HG03460 (cell line): ENCODE measurements around the gene CEMP1.
A peak's percentile ranks its signal among the peaks of the same experiment; 100 is the strongest.

Experiments used
- ATAC-seq: cut with Tn5 transposase; IDR thresholded peaks from one replicate; pipeline ENCODE4 v1.9.1; 2021; ENCODE audit not compliant: unreplicated experiment

CEMP1 gene

DNA sequence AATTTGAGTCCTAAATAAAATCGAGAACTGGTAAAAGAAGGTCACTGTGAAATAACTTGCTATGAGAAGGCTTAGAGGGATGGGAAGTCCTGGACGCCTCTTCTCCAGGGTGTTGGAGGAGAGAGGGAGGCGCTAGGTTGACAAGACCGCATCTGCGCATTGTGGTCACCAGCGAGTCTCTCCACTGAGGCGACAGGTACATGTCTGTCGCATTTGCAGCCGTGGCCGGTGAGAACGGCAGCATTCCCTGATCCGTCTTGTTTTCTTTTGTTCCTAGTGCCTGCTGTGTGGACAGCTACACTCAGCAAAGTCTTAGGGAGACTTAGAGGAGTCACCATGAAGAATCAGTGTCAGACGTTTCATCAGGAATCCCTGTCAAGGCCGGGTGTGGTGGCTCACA, 25.5 kb downstream of the CEMP1 start:
- no peak for ATAC-seq

DNA sequence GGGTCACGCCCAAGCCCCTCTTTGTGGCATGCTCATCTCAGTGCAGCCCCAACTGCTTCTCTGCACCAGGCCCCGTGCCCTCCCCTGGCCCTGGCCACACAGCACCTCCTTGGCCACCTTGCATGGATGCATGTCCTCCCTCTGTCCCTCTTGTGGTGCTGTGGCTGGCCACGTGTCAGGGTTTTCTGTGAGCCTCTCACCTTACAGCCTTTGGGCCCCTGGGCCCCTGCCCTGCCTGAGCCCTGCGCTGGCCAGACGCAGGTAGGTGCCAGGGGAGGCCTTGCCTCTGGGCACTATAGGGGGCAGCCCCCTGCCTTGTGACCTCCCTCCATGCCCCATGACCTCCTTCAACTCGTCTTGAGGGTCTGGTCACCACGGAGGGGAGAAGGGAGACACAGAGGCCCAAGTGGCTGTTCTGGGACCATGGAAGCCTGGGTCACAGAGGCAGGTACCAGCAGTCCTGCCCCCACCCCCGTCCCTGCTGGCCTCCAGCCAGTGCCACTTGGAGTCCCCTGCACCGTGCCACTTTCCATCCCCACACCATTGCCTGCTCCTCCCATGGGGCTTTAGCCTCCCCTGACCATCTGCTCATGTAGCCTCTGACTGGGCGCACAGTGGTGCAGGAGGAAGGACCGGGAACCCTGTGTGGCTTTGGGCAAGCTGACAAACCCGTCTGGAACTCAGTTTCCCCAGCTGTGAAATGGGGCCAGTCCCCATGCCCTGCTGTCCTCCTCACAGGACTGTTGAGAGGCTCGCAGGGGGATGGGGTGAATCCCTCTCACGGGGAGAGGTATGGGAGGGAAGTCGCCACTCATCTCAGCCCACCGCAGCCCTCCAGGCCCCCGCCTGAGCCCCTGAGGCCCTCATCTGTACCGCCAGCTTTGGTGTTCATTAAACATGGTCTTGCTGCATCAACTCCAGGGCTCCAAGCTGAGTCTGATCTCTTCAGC, 29.0 kb downstream of the CEMP1 start:
- no peak for ATAC-seq

DNA sequence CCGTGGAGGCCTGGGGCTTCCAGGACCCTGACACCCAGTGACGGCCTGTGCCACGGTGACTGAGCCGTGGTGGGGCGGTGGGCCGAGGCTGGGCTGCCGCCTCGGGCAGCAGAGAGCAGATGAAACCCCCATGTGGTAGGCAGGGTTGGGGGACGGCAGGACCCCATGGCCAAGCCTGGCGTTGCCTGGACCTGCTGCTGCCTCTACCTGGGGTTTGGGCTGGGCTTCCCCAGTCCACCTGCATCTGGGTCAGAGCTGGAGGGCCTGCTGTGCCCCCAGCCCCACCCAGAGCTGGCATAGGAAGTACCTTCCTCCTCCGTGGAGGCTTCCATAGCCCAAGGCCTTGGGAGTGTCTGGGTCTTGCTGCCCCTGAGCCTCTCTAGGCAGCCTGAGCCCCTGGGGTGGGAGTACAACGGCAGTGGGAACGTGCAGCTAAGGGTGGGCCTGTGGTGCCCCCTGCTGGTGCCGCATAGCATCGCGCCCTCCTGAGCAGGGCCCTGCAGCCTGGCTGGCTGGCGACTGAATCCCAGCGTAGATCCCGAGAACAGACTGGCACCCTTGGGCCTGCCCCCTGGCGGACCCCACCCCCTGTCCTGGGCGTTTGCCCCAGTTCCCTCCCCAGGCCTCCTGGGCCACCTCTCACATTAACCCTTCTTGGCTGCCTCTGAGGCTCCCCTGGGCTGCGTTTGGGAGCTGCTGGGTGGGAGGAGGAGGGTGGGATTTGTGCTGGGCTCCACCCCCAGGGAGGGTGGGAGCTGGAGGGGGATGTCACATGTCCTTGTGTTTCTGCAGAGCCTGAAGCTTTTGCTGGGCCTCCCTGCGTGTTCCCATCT, 30.1 kb downstream of the CEMP1 start:
- ATAC-seq = peak; percentile 64

GRCh38 chr16:2500430-2500917, 30.7 kb downstream of the CEMP1 start:
- ATAC-seq = no peak

DNA sequence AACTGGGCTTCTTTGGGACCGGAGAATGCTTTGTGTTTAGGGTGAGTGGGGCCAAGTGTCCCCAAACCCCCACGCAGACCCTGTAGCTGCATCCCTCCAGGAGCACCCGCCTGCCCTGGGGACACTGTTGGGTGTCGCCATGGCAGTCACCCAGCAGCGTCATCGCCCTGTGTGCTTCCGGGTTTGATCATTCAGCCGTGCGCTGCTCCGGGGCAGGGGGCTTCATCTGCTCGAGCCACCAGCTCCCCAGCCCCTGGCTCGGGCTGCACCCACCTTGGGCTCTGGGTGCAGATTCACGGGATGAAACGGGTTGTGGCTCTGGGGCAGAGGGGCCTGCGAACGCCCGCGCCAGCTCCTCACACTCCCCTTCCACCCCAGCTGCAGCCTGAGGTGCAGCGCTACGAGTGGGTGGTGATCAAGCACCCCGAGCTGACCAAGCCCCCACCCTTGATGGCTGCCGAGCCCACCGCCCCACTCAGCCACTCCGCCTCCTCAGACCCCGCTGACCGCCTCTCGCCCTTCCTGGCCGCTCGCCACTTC, 31.2 kb downstream of the CEMP1 start:
- no peak for ATAC-seq

DNA sequence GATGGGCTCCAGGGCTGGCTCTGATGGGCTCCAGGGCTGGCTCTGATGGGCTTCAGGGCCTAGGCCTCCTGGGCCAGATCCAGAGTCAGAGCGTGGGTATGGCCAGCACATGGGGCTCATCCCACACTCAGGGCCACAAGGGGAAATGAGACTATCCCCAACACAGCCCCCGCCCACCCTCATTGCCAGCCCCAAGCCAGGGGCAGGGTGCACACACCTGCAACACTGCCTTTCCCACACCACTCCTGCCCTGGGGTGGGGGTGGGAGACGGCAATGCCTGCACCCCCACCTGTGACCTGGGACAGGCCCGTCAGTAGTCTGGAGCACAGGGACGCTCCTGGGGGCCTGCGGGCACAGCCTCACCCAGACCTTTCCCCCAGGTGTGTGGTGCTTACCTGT, 31.8 kb downstream of the CEMP1 start:
- ATAC-seq = no peak

DNA sequence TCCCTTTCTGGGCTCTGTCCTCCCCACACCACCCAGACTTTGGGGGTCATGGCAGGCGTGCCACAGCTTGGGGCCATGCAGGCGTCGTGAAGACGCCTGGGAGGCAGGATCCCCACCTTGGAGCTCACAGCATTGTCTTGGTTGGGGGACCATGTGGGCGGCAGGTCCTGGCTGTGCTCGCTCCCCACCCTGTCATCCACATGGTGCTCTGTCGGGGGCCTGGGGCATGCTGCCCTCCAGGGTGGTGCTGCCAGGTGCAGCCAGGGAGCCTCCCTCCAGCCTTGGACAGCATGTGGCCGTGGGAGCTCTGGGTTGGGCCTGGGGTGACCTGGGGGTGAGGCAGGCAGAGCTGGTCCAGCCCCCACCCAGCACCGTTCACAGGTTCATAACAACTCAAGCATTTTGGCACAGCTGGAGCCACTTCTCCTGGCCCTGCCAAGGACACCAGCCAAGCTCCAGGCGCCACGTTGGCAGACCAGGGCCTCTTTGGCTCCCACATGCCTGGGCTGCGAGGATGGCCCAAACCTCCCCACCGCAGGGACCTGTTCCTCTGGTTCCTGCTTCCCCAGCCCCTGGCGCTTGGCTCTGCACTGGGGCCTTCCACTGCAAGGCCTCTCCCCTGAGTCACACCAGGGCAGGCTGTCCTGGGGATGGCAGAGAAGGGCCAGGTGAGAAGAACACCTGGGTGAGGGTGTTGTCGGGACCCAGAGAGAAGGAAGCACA, 32.5 kb downstream of the CEMP1 start:
- ATAC-seq = no peak

DNA sequence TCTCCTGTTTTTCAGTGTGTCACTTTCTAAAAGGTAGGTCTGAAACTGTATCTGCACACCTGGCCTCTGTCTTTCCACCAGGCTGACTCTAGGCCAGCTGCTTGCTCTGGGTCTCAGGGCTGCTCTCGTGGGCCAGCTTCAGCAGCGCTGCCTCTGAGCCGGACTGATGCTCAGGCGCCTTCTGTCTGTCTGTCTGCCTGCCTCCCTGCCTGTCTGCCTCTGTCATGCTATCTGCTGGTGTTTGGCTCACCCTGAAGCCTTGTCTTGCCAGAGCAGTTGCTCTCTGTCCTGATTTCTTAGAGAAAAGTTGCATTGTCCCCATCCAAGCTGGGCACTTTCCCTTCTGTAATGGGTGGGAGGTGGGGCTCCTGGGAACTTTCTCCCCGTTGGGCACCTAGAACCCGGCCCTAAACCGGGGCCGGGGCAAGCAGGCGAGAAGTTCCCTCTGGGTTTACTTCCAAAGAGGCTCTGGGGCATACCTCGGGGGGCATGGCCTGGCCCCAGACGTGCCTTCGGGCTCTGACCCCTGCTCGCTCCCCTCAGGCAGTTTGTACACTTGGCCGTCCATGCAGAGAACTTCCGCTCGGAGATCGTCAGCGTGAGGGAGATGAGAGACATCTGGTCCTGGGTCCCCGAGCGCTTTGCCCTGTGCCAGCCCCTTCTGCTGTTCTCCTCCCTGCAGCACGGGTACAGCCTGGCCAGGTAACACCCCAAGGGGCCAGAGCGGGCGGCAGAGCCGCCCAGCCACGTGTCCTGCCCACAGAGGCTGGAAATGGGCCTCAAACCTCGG, 33.3 kb downstream of the CEMP1 start:
- no peak for ATAC-seq

- ATAC-seq = no peak
These were observed 34.0 kb downstream of the CEMP1 start for GRCh38 chr16:2497116-2497630.

GRCh38 chr16:2496223-2497115, 34.7 kb downstream of the CEMP1 start:
- no peak for ATAC-seq

- ATAC-seq = no peak
These were observed 36.2 kb downstream of the CEMP1 start for GRCh38 chr16:2495041-2495440.

- no peak for ATAC-seq
These were observed 36.6 kb downstream of the CEMP1 start for GRCh38 chr16:2494616-2495015.

DNA sequence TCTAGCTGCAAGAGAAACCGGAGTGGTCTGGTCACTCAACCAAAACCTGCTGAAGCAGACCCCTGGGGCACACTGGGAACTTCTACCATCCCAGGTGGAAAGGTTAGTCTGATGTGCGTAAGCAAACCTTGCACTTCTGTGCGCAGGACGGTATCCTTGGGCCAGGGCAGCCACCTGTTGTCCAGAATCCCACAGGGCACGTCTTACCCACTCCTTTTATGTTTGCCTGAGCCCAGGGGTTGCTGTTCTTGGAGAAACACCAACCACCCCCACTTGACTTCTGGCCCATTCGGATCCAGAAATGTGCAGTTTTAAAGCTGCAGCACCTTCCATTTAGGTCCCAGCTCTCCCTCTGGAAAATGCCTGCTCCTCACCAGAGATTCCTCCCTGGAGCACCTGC, 37.6 kb downstream of the CEMP1 start:
- ATAC-seq = no peak

DNA sequence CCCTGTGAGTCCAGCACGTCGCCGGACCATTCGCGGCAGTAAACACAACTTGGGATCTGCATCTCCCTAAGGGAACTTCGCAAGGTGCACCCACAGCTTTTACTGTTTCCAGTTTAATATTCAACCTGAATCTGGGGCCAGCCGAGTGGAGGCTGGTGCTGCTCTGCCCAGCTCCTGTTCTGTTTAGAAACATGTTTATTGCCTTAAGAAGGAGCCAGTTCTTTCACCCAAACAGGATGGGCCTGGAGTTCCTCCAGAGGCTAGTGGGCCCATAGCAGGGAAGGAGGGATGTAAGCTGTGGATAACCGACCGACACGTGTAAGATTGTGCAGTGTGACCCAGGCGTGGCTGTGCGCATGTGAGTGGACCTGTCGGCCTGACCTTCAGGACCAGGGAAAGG, 38.9 kb downstream of the CEMP1 start:
- no peak for ATAC-seq

GRCh38 chr16:2490190-2491105, 40.8 kb downstream of the CEMP1 start:
- no peak for ATAC-seq

GRCh38 chr16:2489581-2489980, 41.6 kb downstream of the CEMP1 start:
- no peak for ATAC-seq

- ATAC-seq = no peak
These were observed 43.2 kb downstream of the CEMP1 start for GRCh38 chr16:2487903-2488531.

- no peak for ATAC-seq
These were observed 43.7 kb downstream of the CEMP1 start for GRCh38 chr16:2487517-2487842.
